SH-SY5Y (cell line): ENCODE results near the gene PRCD.

Source experiments
- GATA2 ChIP-seq: IDR thresholded peaks from 2 replicates; pipeline ENCODE4 v1.6.1; 2011; ENCODE audit warnings: mild to moderate bottlenecking, low read depth, low read length
- GATA3 ChIP-seq: IDR thresholded peaks from 2 replicates; pipeline ENCODE4 v1.6.1; 2011; ENCODE audit warnings: low read depth, mild to moderate bottlenecking, low read length, moderate library complexity

The PRCD gene

DNA sequence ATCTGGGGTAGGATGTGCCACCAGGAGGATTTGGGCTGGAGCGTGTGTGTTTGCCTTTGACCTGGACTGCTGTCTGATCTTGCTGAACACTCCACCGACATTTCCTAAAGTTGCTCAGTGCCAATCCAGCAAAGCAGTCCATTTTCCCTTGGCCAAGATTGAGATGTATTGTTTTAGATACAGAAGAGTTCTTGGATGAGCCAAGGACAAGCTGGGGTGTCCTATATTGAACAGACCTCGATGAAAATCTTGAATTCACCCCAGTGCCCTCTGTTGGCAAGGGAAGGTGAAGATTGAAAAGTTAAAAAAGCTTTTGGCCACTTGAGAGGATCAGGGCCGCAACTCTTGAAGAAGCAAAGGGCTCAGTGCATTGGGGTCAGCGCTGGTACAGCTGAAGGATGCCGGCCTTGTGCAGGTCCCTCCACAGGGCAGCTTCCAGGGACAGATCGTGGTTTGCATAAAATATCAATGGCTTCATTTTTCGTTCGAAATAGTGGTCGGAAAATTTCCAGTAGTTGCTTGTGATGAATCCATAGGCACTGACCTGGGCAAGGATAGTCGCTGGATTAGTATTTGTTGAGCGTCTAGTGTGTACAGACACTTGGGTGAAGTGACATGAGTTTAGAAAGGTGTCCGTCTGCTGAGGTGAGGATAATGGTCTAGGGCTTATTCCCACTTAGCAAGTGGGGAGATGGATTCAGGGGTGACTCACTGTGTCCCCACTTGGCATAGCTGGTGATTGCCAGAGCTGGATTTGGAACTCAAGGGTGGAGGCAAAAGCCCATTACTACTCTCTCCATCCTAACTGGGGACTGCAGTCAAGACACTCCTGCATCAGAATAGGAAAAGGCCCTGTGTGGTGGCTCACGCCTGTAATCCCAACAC, 26.1 kb downstream of the PRCD start:
- TF ChIP-seq GATA2 (no peak), GATA3 (no peak)

- no peak for TF ChIP-seq GATA3
- TF ChIP-seq GATA2, result no peak
These were observed 26.7 kb downstream of the PRCD start for GRCh38 chr17:76566613-76566943.

DNA sequence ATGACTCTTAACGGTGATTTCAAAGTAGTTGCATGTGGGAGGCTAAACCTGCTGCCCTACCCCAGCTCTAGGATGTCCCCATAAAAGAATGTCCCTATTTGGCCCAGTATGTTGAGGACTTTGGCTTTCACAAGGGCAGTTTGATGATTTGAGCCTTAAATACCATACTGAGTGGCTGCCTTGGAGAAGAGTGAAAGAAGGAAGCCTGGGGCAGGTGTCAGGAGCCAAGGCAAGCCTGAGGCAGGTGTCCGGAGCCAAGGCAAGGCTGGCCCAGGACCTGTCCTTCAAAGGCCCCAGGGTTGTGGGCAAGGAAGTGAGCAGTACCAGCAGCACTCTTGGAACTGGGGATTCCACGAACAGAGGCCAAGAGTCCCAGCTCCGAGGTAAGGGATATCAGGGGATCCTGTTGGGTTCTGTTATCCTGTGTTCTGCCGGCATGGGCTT, 27.2 kb downstream of the PRCD start:
- TF ChIP-seq GATA2, result no peak
- TF ChIP-seq GATA3, result no peak

DNA sequence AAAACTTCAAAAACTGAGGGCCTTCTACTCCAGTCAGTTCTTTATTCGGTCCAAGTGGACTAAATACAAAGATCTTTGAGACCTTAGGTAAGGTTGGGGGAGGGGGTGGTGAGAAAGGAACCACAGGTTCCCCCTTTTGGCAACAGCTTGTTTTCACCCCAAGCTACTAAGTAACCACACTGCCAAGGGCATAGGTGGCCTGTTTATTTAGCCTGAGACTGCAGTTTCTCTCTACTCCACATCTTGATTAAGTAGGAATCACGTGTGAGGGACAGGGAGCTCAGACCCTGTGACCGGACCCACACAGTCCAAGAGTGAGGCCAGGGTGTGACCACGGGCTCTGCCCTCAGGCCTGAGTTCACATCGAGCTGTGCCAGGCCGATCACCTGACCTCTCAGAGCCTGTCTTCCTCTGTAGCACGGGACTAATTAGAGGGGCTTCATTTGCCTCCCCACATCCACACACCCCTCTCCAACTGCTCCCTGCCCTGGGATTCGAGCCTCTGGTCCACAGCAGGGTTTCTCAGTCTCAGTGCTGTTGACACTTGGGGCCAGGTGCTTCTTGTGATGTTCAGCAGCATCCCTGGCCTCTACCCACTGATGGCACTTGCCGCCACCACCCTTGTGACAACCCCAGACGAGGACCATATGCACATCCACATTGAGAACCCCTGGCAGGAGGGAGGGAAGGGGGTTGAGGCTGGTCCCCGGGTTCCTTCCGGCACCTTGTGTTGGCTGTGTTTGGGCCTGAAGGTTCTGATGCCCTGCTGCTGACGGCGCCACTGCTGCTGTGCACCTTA, 28.0 kb downstream of the PRCD start:
- TF ChIP-seq GATA2, result no peak
- TF ChIP-seq GATA3, result no peak

- TF ChIP-seq GATA3 (no peak), GATA2 (no peak)
These were observed 29.0 kb downstream of the PRCD start for GRCh38 chr17:76568811-76569221.

GRCh38 chr17:76569607-76570279, 29.9 kb downstream of the PRCD start:
- TF ChIP-seq GATA2, result no peak
- TF ChIP-seq GATA3, result no peak

DNA sequence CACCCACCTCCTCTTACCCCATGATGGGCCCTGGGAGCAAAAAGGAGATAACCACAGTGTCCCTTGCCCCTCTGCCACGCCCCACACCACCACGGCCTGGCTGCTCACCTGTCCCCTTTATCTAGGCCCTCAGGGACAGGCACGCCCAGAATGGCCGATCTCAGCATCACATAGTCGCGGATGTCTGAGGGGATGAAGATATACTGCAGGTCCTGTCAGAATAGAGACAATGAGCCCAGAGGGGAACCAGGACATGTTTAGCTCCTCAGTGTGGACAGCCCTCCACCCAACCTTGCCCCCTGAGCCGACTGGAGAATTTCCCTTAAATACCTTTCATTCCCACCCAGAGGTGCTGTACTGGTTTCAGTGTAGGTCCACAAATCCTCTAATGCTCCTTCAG, 30.6 kb downstream of the PRCD start:
- TF ChIP-seq GATA3 (no peak), GATA2 (no peak)

GRCh38 chr17:76570877-76571471, 31.1 kb downstream of the PRCD start:
- TF ChIP-seq GATA2 (no peak), GATA3 (no peak)

GRCh38 chr17:76572201-76572910, 32.5 kb downstream of the PRCD start:
- TF ChIP-seq GATA2 (no peak), GATA3 (no peak)

GRCh38 chr17:76573096-76573495, 33.3 kb downstream of the PRCD start:
- TF ChIP-seq GATA2, result no peak
- TF ChIP-seq GATA3, result no peak

- TF ChIP-seq GATA2 (no peak), GATA3 (no peak)
These were observed 34.3 kb downstream of the PRCD start for GRCh38 chr17:76574166-76574565.

GRCh38 chr17:76575570-76575969, 35.7 kb downstream of the PRCD start:
- TF ChIP-seq GATA3 (no peak), GATA2 (no peak)

GRCh38 chr17:76576189-76576588, 36.3 kb downstream of the PRCD start:
- no peak for TF ChIP-seq GATA2
- TF ChIP-seq GATA3, result no peak

DNA sequence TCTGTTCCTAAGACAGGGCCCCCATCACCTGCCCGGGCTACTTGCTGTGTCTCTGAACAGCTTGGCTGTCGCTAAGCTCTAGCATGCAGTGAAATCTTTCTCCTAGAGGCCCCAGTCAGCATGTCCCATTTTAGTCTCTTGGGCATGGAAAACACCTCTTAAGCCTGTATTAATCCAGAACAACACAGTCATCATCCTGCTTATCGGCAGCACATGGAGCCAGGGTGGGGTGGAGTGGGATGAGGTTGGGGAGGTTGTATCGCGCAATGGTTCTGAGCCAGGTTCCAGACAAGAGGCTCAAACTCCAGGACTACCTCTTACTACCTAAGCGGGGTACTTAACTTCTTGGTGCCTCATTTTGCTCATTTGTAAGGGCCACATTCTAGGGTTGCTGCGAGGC, 38.0 kb downstream of the PRCD start:
- TF ChIP-seq GATA3, result no peak
- no peak for TF ChIP-seq GATA2
